ENCODE data around the gene TRIM52. TPM values are rescaled to one million over a fixed set of nuclear protein-coding genes. Genes with fewer than 3 reads are reported as not detected.

TRIM52 gene
- total and polyA plus RNA-seq, 2 of the 13 experiments (the other 11 are each of a cell fraction or from before 2014, with no cell fraction given) = 7.2 to 11.6 TPM

DNA sequence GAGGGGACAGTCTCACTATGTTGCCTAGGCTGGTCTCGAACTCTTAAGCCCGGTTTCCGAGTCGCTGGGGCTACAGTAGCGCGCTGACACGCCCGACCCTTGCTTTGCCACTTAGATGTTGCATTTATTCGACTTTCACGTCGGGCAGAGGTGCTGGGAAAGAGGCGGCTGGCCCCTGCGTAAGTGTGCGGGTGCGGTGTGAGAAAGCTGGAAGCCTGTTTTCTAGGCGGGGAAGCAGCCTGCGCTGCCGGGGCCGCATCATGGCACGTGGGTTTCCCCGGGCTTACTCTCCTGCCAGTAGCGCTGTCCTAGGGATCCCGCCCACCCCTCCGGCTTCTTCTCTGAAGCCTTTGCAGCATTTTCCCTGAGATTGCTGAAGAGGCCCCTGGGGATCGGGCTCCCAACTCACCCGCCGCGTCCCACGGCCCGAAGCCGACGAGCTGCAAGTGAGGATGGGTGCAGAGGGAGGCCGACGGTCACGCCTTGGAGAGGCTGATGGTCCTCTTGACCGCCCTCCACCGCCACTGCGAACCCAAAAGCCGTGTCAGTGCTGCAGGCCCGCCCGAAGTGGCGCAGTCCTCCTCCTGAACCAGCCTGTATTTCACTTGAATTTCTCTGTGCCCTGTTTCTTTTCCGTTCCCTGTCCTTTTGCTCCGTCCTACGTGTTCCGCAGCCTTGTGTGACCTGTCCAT, 43.7 kb downstream of the TRIM52 start (continued):
- TF ChIP-seq, protein P1, sequence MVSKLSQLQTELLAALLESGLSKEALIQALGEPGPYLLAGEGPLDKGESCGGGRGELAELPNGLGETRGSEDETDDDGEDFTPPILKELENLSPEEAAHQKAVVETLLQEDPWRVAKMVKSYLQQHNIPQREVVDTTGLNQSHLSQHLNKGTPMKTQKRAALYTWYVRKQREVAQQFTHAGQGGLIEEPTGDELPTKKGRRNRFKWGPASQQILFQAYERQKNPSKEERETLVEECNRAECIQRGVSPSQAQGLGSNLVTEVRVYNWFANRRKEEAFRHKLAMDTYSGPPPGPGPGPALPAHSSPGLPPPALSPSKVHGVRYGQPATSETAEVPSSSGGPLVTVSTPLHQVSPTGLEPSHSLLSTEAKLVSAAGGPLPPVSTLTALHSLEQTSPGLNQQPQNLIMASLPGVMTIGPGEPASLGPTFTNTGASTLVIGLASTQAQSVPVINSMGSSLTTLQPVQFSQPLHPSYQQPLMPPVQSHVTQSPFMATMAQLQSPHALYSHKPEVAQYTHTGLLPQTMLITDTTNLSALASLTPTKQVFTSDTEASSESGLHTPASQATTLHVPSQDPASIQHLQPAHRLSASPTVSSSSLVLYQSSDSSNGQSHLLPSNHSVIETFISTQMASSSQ (IDR thresholded peaks at IDR 0.05; ENCODE audit: low read depth) = no peak
- TF ChIP-seq, protein P1 (CRISPR knock-in tag; IDR thresholded peaks at IDR 0.05; ENCODE audit: borderline replicate concordance) = 0 out of 2 replicates have a peak, but pooled peaks have one; percentile 37
- TF ChIP-seq, protein P2, sequence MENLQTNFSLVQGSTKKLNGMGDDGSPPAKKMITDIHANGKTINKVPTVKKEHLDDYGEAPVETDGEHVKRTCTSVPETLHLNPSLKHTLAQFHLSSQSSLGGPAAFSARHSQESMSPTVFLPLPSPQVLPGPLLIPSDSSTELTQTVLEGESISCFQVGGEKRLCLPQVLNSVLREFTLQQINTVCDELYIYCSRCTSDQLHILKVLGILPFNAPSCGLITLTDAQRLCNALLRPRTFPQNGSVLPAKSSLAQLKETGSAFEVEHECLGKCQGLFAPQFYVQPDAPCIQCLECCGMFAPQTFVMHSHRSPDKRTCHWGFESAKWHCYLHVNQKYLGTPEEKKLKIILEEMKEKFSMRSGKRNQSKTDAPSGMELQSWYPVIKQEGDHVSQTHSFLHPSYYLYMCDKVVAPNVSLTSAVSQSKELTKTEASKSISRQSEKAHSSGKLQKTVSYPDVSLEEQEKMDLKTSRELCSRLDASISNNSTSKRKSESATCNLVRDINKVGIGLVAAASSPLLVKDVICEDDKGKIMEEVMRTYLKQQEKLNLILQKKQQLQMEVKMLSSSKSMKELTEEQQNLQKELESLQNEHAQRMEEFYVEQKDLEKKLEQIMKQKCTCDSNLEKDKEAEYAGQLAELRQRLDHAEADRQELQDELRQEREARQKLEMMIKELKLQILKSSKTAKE (CRISPR knock-in tag; IDR thresholded peaks at IDR 0.05; ENCODE audit: borderline replicate concordance) = no peak
- TF ChIP-seq ZNF766 (CRISPR knock-in tag; IDR thresholded peaks at IDR 0.05; ENCODE audit: borderline replicate concordance) (0 out of 2 replicates have a peak, but pooled peaks have one; percentile 37), MXD4 (CRISPR knock-in tag; IDR thresholded peaks at IDR 0.05) (peak; percentile 36), EEA1 (CRISPR knock-in tag; IDR thresholded peaks at IDR 0.05; ENCODE audit: borderline replicate concordance) (no peak), SRSF4 (IDR thresholded peaks at IDR 0.05; ENCODE audit: low read depth, low read length, poor library complexity, severe bottlenecking) (no peak), ZMYM2 (CRISPR knock-in tag; IDR thresholded peaks at IDR 0.05) (0 out of 2 replicates have a peak, but pooled peaks have one; percentile 5), CREM (IDR thresholded peaks at IDR 0.05) (no peak), CREM (CRISPR knock-in tag; IDR thresholded peaks at IDR 0.05) (no peak), KLF6 (CRISPR knock-in tag; IDR thresholded peaks at IDR 0.05) (no peak), NR3C1 (CRISPR knock-in tag; IDR thresholded peaks at IDR 0.05) (no peak), ASH2L (IDR thresholded peaks at IDR 0.05; ENCODE audit: insufficient read length, low read depth, low read length) (no peak)
- TF ChIP-seq, protein P3, sequence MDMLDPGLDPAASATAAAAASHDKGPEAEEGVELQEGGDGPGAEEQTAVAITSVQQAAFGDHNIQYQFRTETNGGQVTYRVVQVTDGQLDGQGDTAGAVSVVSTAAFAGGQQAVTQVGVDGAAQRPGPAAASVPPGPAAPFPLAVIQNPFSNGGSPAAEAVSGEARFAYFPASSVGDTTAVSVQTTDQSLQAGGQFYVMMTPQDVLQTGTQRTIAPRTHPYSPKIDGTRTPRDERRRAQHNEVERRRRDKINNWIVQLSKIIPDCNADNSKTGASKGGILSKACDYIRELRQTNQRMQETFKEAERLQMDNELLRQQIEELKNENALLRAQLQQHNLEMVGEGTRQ (IDR thresholded peaks at IDR 0.05; ENCODE audit: low read depth, low read length) = no peak
- TF ChIP-seq, protein P3 (CRISPR knock-in tag; IDR thresholded peaks at IDR 0.05; ENCODE audit: borderline replicate concordance) = no peak
- TF ChIP-seq, protein P4, sequence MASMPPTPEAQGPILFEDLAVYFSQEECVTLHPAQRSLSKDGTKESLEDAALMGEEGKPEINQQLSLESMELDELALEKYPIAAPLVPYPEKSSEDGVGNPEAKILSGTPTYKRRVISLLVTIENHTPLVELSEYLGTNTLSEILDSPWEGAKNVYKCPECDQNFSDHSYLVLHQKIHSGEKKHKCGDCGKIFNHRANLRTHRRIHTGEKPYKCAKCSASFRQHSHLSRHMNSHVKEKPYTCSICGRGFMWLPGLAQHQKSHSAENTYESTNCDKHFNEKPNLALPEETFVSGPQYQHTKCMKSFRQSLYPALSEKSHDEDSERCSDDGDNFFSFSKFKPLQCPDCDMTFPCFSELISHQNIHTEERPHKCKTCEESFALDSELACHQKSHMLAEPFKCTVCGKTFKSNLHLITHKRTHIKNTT (CRISPR knock-in tag; IDR thresholded peaks at IDR 0.05) = no peak

All from HepG2 (cell line).